Measurements from ENCODE around the gene ZNF787.

GRCh38 chr19:56109226-56109625, 11.9 kb downstream of the ZNF787 start:
- no peak for TF ChIP-seq CTCF (conservative IDR thresholded peaks at IDR 0.05; ENCODE audit: low read length)
- no peak for TF ChIP-seq EZH2phosphoT487 (IDR thresholded peaks at IDR 0.05; ENCODE audit: borderline replicate concordance, low read depth, low read length)
